HFFc6 (cell line): ENCODE data around the gene GPR137. TPM values are rescaled to one million over a fixed set of nuclear protein-coding genes. Genes with fewer than 3 reads are reported as not detected.

Experiments used
- DNase-seq: peaks from one replicate; pipeline ENCODE4 v3.0.0-alpha.2; 2018
- H3K27ac Mint-ChIP-seq: 2 replicates; pipeline ENCODE4 v1.8.0; 2020; ENCODE audit warnings: mild to moderate bottlenecking, mixed read lengths
- H3K27me3 Mint-ChIP-seq: 2 replicates; pipeline ENCODE4 v1.8.0; 2021; ENCODE audit warnings: mild to moderate bottlenecking, moderate library complexity, mixed read lengths; ENCODE audit not compliant: insufficient read depth
- H3K36me3 Mint-ChIP-seq: 2 replicates; pipeline ENCODE4 v1.8.0; 2021; ENCODE audit warnings: low read depth, mixed read lengths
- H3K4me1 Mint-ChIP-seq: 2 replicates; pipeline ENCODE4 v1.8.0; 2020; ENCODE audit warnings: low read depth, mixed read lengths
- H3K4me3 Mint-ChIP-seq: 2 replicates; pipeline ENCODE4 v1.8.0; 2020; ENCODE audit warnings: mild to moderate bottlenecking, moderate library complexity, mixed read lengths
- H3K9me3 Mint-ChIP-seq: 2 replicates; pipeline ENCODE4 v1.8.0; 2020; ENCODE audit warnings: mild to moderate bottlenecking, mixed read lengths
- CTCF ChIP-seq: fragments of 200-600 bp; sonication (generic); IDR thresholded peaks from 2 replicates; pipeline ENCODE4 v1.5.0; 2021; ENCODE audit warnings: antibody characterized with exemption, mild to moderate bottlenecking
- total RNA-seq, 6 experiments: library from RNA; stranded (reverse); fragmentation: NEBNext Ultra II Directional; extraction: Animal tissue kit (Norgen Biotek cat#: 25700); gene quantifications; 2 replicates in 1 of 6; 3 replicates in 5 of 6; pipeline ENCODE4 v1.2.3, GENCODE V29; 2021

Gene GPR137
- total RNA-seq, 6 experiments from 2014 or later: 27.9 to 42.1 (median 34.7) TPM

GRCh38 chr11:64239662-64240434 lies 45.8 kb upstream of the GPR137 start:
- Mint-ChIP-seq H3K9me3 (no peaks in the 10 kb centered on the region), H3K27me3 (peaks cover 1% of the 10 kb centered on the region; the same call in 1 of the 2 replicates), H3K27ac (peak overlapping the region; percentile 98)

GRCh38 chr11:64240435-64241240 lies 45.0 kb upstream of the GPR137 start, which contains the start of gene FKBP2:
Gene FKBP2, plus strand, starts transcription at chr11:64241095. Its CDS starts 1,293 bp downstream, at chr11:64242388.
- Mint-ChIP-seq H3K27ac (peak within 1 kb of the TSS; percentile 98), H3K27me3 (peaks cover 1% of the 10 kb centered on the region; the same call in 1 of the 2 replicates)
- TF ChIP-seq CTCF: no peak

More at GRCh38 chr11:64239662-64240434, 45.8 kb upstream of the GPR137 start:
- no peak for TF ChIP-seq CTCF
- no peak for DNase-seq
- H3K4me3 Mint-ChIP-seq: peak overlapping the region; percentile 90
- peaks cover 37% of the 10 kb centered on the region for H3K4me1 Mint-ChIP-seq
- peaks cover 11% of the 10 kb centered on the region; the same call in 1 of the 2 replicates for H3K36me3 Mint-ChIP-seq

GRCh38 chr11:64241241-64241490 lies 44.5 kb upstream of the GPR137 start:
- Mint-ChIP-seq H3K36me3 (peaks cover 16% of the 10 kb centered on the region), H3K27ac (peak overlapping the region; percentile 98), H3K27me3 (peaks cover 3% of the 10 kb centered on the region), H3K9me3 (no peaks in the 10 kb centered on the region), H3K4me3 (peak overlapping the region; percentile 90), H3K4me1 (peaks cover 30% of the 10 kb centered on the region)
- no peak for TF ChIP-seq CTCF
- peak; percentile 99 for DNase-seq

More at GRCh38 chr11:64240435-64241240, 45.0 kb upstream of the GPR137 start, which contains the start of gene FKBP2:
- Mint-ChIP-seq H3K9me3 (no peaks in the 10 kb centered on the region), H3K4me1 (peaks cover 31% of the 10 kb centered on the region), H3K4me3 (peak within 1 kb of the TSS; percentile 90), H3K36me3 (peaks cover 12% of the 10 kb centered on the region)
- peak; percentile 94 for DNase-seq

GRCh38 chr11:64241491-64242374 lies 43.9 kb upstream of the GPR137 start:
- H3K4me1 Mint-ChIP-seq: peaks cover 30% of the 10 kb centered on the region
- peak overlapping the region; percentile 90 for H3K4me3 Mint-ChIP-seq
- TF ChIP-seq CTCF: peak; percentile 7; the same call in 1 of the 2 replicates
- no peaks in the 10 kb centered on the region for H3K9me3 Mint-ChIP-seq
- DNase-seq: no peak
- peaks cover 16% of the 10 kb centered on the region for H3K36me3 Mint-ChIP-seq
- peaks cover 4% of the 10 kb centered on the region for H3K27me3 Mint-ChIP-seq
- H3K27ac Mint-ChIP-seq: peak overlapping the region; percentile 98

GRCh38 chr11:64243236-64243854 lies 42.3 kb upstream of the GPR137 start:
- no peaks in the 10 kb centered on the region for H3K9me3 Mint-ChIP-seq
- H3K27ac Mint-ChIP-seq: peak overlapping the region; percentile 70
- peaks cover 4% of the 10 kb centered on the region for H3K27me3 Mint-ChIP-seq
- H3K4me1 Mint-ChIP-seq: peaks cover 38% of the 10 kb centered on the region
- peaks cover 16% of the 10 kb centered on the region for H3K36me3 Mint-ChIP-seq
- H3K4me3 Mint-ChIP-seq: peak overlapping the region; percentile 90
- TF ChIP-seq CTCF: no peak
- DNase-seq: no peak
